Caco-2 (cell line): Measurements from ENCODE around the gene PRX. TPM values are rescaled to one million over a fixed set of nuclear protein-coding genes. Genes with fewer than 3 reads are reported as not detected.
"Not testable (repeated sequence)": the region's sequence is repeated elsewhere in the genome, so short reads cannot be mapped to it uniquely, and the experiment has no call there.

Experiments used
- BruUV-seq: library from RNA; stranded (reverse); fragments of 400-500 nt; replicated peaks from 2 replicates; lab custom pipeline; 2021; lab: Mats Ljungman, UMichigan
- CTCF ChIA-PET: fragments of 300-600 bp; sonication (Branson Sonifier 250); formaldehyde crosslinking; loops from one replicate; lab custom pipeline; 2022; ENCODE audit warnings: antibody characterized with exemption; lab: Charles Lee
- POLR2A ChIA-PET: fragments of 300-600 bp; sonication (Branson Sonifier 250); formaldehyde crosslinking; loops from one replicate; lab custom pipeline; 2022; ENCODE audit warnings: antibody characterized with exemption; lab: Charles Lee
- DNase-seq, 2 experiments: peaks; one replicate each; pipeline versions ENCODE4 v3.0.0 to v3.0.0-alpha.2; 2020 to 2022
- H3K27me3 ChIP-seq: replicated peaks from 2 replicates; pipeline ENCODE4 v1.6.0; 2011; ENCODE audit warnings: low read length; ENCODE audit not compliant: control insufficient read depth, insufficient read depth
- H3K36me3 ChIP-seq: 2 replicates; pipeline ENCODE4 v1.5.1; 2011; ENCODE audit warnings: low read length; ENCODE audit not compliant: control insufficient read depth, insufficient read depth
- H3K4me1 ChIP-seq: fragments of 250-450 bp; sonication (Bioruptor Pico); 2 replicates; pipeline ENCODE4 v1.5.1; 2020; ENCODE audit warnings: mild to moderate bottlenecking
- H3K4me3 ChIP-seq: 2 replicates; pipeline ENCODE4 v1.5.1; 2011; ENCODE audit warnings: low read depth, mild to moderate bottlenecking, control low read depth, low read length
- H3K9me3 ChIP-seq: fragments of 250-450 bp; sonication (Bioruptor Pico); 2 replicates; pipeline ENCODE4 v1.5.1; 2020; ENCODE audit warnings: mild to moderate bottlenecking, moderate library complexity
- H3K27ac Mint-ChIP-seq: one replicate; pipeline ENCODE4 v1.8.0; 2022; ENCODE audit warnings: mixed read lengths; ENCODE audit not compliant: unreplicated experiment
- H3K27me3 Mint-ChIP-seq: one replicate; pipeline ENCODE4 v1.8.0; 2022; ENCODE audit warnings: mixed read lengths; ENCODE audit not compliant: insufficient read depth, unreplicated experiment
- H3K36me3 Mint-ChIP-seq: one replicate; pipeline ENCODE4 v1.8.0; 2022; ENCODE audit warnings: mild to moderate bottlenecking, mixed read lengths; ENCODE audit not compliant: insufficient read depth, unreplicated experiment
- H3K4me1 Mint-ChIP-seq: one replicate; pipeline ENCODE4 v1.8.0; 2022; ENCODE audit warnings: low read depth, mixed read lengths; ENCODE audit not compliant: unreplicated experiment
- H3K4me3 Mint-ChIP-seq: one replicate; pipeline ENCODE4 v1.8.0; 2022; ENCODE audit warnings: mild to moderate bottlenecking, moderate library complexity, mixed read lengths; ENCODE audit not compliant: unreplicated experiment
- H3K9me3 Mint-ChIP-seq: one replicate; pipeline ENCODE4 v1.8.0; 2022; ENCODE audit warnings: mixed read lengths; ENCODE audit not compliant: unreplicated experiment
- intact Hi-C: fragments of 100-400 bp; cut with micrococcal nuclease; formaldehyde crosslinking; loops from one replicate; pipeline ENCODE4 v1.10.0; 2022; ENCODE audit not compliant: unreplicated experiment
- total RNA-seq: library from RNA; stranded (reverse); gene quantifications from 2 replicates; pipeline ENCODE4 v1.2.3, GENCODE V29; 2022
- TF ChIP-seq, protein P1 (sequence below), 2 experiments: fragments of 200-600 bp in 1 of 2; IDR thresholded peaks; 1 replicate in 1 of 2; 2 replicates in 1 of 2; pipeline versions ENCODE4 v1.5.1 to v1.8.0; 2011 to 2022; ENCODE audit warnings: antibody characterized with exemption in 1 of 2, control low read depth in 1 of 2, inconsistent platforms in 1 of 2, low read depth in 1 of 2, low read length in 1 of 2, mild to moderate bottlenecking in 1 of 2, moderate library complexity in 1 of 2; ENCODE audit not compliant: insufficient read depth in 1 of 2, severe bottlenecking in 1 of 2, unreplicated experiment in 1 of 2

The PRX gene
- total RNA-seq, 1 experiment from 2014 or later = 2.5 TPM

DNA sequence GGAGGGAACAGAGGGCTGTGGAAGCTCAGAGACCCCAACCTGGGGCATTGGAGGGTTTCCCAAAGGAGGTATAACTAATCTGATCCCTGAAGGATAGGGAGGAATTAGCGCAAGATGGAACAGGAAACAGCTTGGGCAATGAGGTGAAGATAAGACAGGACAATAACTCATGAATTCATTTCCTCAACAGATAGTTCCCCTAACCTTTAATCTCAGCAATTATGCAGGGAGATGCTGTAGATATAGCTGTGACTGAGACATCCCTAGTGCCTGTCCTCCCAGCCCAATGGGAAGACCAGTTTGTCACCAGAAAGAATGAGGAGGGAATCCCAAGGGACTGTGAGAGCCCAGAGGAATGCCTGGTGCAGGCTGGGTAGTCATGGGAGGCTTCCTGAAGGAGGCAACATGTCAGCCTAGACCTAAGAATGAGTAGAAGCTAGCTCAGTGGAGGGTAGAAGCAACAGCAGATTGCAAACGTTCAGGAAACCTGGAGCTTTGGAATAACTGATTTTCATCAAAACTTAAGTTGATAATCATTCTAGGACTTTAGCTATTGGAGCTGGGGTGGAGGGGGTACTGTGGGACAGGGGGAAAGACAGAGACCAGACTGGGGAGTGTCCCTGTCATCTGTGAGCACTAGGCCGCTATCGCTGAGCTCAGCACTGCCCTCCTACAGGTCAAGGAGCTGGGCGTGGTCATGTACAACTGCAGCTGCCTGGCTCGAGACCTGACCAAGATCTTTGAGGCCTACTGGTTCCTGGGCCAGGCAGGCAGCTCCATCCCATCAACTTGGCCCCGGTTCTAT lies 42.0 kb downstream of the PRX start:
- no peaks in the 10 kb centered on the region for H3K27me3 Mint-ChIP-seq
- Histone ChIP-seq H3K36me3 (no peaks in the 10 kb centered on the region; the same call in 1 of the 2 replicates), H3K4me3 (no peak overlapping the region), H3K9me3 (no peaks in the 10 kb centered on the region), H3K4me1 (no peaks in the 10 kb centered on the region), H3K27me3 (no peaks in the 10 kb centered on the region)
- H3K4me3 Mint-ChIP-seq = no peak overlapping the region
- H3K27ac Mint-ChIP-seq = no peak overlapping the region
- BruUV-seq = no TSS peak
- intact Hi-C loops = no loop called here
- no peaks in the 10 kb centered on the region for H3K9me3 Mint-ChIP-seq
- no peaks in the 10 kb centered on the region for H3K4me1 Mint-ChIP-seq
- no peaks in the 10 kb centered on the region for H3K36me3 Mint-ChIP-seq
- TF ChIP-seq, protein P1, sequence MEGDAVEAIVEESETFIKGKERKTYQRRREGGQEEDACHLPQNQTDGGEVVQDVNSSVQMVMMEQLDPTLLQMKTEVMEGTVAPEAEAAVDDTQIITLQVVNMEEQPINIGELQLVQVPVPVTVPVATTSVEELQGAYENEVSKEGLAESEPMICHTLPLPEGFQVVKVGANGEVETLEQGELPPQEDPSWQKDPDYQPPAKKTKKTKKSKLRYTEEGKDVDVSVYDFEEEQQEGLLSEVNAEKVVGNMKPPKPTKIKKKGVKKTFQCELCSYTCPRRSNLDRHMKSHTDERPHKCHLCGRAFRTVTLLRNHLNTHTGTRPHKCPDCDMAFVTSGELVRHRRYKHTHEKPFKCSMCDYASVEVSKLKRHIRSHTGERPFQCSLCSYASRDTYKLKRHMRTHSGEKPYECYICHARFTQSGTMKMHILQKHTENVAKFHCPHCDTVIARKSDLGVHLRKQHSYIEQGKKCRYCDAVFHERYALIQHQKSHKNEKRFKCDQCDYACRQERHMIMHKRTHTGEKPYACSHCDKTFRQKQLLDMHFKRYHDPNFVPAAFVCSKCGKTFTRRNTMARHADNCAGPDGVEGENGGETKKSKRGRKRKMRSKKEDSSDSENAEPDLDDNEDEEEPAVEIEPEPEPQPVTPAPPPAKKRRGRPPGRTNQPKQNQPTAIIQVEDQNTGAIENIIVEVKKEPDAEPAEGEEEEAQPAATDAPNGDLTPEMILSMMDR (IDR thresholded peaks at IDR 0.05; ENCODE audit: insufficient read depth in 1 of 2, low read depth in 1 of 2, low read length in 1 of 2, severe bottlenecking in 1 of 2, unreplicated experiment in 1 of 2) = no peak
- CTCF ChIA-PET = no interaction called here
- DNase-seq = no peak
- POLR2A ChIA-PET = no interaction called here

DNA sequence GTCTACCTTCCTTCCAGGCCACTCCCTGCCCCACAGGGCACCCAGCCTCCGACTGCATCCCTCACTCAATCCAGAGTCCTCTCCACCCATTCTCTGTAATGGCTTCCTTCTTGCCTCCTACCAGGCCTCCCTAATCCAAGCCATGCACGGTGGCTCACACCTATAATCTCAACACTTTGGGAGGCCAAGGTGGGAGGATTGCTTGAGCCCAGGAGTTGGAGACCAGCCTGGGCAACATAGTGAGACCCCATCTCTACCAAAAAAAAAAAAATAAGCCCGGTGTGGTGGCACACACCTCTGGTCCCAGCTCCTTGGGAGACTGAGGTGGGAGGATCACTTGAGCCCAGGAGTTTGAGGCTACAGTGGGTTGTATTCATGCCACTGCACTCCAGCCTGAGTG lies 42.9 kb downstream of the PRX start:
- BruUV-seq, POLR2A ChIA-PET, CTCF ChIA-PET, H3K36me3 ChIP-seq, H3K27me3 ChIP-seq, H3K4me1 ChIP-seq, intact Hi-C loops, H3K4me3 ChIP-seq, DNase-seq, H3K9me3 ChIP-seq, H3K27me3 Mint-ChIP-seq, H3K4me1 Mint-ChIP-seq, H3K4me3 Mint-ChIP-seq, H3K36me3 Mint-ChIP-seq, H3K9me3 Mint-ChIP-seq, H3K27ac Mint-ChIP-seq: not testable (repeated sequence)

DNA sequence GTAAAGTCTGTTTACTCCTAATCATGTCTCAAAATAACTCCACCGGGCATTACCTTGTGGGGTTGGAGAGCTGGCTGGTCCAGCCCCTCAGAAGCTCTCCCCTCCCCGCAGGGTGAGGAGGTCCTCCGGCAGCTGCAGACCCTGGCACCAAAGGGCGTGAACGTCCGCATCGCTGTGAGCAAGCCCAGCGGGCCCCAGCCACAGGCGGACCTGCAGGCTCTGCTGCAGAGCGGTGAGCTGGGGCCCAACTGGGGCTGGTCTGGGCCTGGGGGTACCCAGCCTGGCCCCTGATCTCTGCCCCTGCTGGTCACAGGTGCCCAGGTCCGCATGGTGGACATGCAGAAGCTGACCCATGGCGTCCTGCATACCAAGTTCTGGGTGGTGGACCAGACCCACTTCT lies 43.4 kb downstream of the PRX start:
- Mint-ChIP-seq H3K36me3 (peaks cover 3% of the 10 kb centered on the region), H3K4me1 (no peaks in the 10 kb centered on the region), H3K9me3 (no peaks in the 10 kb centered on the region), H3K27me3 (no peaks in the 10 kb centered on the region), H3K27ac (no peak overlapping the region), H3K4me3 (no peak overlapping the region)
- ChIA-PET POLR2A (no interaction called here), CTCF (no interaction called here)
- Histone ChIP-seq H3K9me3 (no peaks in the 10 kb centered on the region), H3K4me3 (no peak overlapping the region), H3K36me3 (no peaks in the 10 kb centered on the region; the same call in 1 of the 2 replicates), H3K4me1 (no peaks in the 10 kb centered on the region), H3K27me3 (no peaks in the 10 kb centered on the region)
- intact Hi-C loops = no loop called here
- no peak for DNase-seq
- TF ChIP-seq, protein P1 (IDR thresholded peaks at IDR 0.05; ENCODE audit: insufficient read depth in 1 of 2, low read depth in 1 of 2, low read length in 1 of 2, severe bottlenecking in 1 of 2, unreplicated experiment in 1 of 2) = no peak
- no TSS peak for BruUV-seq
